ENCODE data around the gene PLA1A. TPM values are rescaled to one million over a fixed set of nuclear protein-coding genes. Genes with fewer than 3 reads are reported as not detected.

Gene PLA1A
- total RNA-seq, 3 donors from 2014 or later, result 0.59 to 4.9 (median 2.1) TPM

- DNase-seq (ENCODE audit: low spot score in 2 of 2), result no peak
- Histone ChIP-seq H3K36me3 (no peaks in the 10 kb centered on the region), H3K4me1 (no peaks in the 10 kb centered on the region), H3K4me3 (no peak overlapping the region), H3K27ac (no peak overlapping the region), H3K9me3 (no peaks in the 10 kb centered on the region), H3K27me3 (no peaks in the 10 kb centered on the region)
- TF ChIP-seq POLR2A (IDR thresholded peaks at IDR 0.05) (no peak), CTCF (IDR thresholded peaks at IDR 0.05) (no peak), POLR2AphosphoS5 (IDR thresholded peaks at IDR 0.05) (no peak)
- intact Hi-C loops (cut with DNase I; ENCODE audit: low total_unique reads), result no loop called here
Measured at GRCh38 chr3:119604878-119605277, 7.2 kb downstream of the PLA1A start.

GRCh38 chr3:119608405-119609000 is 10.8 kb downstream of the PLA1A start:
- Histone ChIP-seq H3K4me3 (no peak overlapping the region), H3K4me1 (no peaks in the 10 kb centered on the region), H3K36me3 (no peaks in the 10 kb centered on the region), H3K27ac (no peak overlapping the region), H3K27me3 (no peaks in the 10 kb centered on the region), H3K9me3 (no peaks in the 10 kb centered on the region)
- intact Hi-C loops (cut with DNase I; ENCODE audit: low total_unique reads), result no loop called here
- DNase-seq (ENCODE audit: low spot score in 2 of 2), result no peak
- TF ChIP-seq POLR2AphosphoS5 (IDR thresholded peaks at IDR 0.05) (no peak), POLR2A (IDR thresholded peaks at IDR 0.05) (no peak), CTCF (IDR thresholded peaks at IDR 0.05) (no peak)

GRCh38 chr3:119609301-119609700 is 11.6 kb downstream of the PLA1A start:
- no peak overlapping the region for H3K4me3 ChIP-seq
- no peak for DNase-seq (ENCODE audit: low spot score in 2 of 2)
- intact Hi-C loops (cut with DNase I; ENCODE audit: low total_unique reads), result no loop called here
- no peaks in the 10 kb centered on the region for H3K36me3 ChIP-seq
- TF ChIP-seq POLR2AphosphoS5 (IDR thresholded peaks at IDR 0.05), result no peak
- TF ChIP-seq CTCF (IDR thresholded peaks at IDR 0.05), result no peak
- TF ChIP-seq POLR2A (IDR thresholded peaks at IDR 0.05), result no peak
- H3K9me3 ChIP-seq, result no peaks in the 10 kb centered on the region
- H3K27ac ChIP-seq, result no peak overlapping the region
- no peaks in the 10 kb centered on the region for H3K4me1 ChIP-seq
- H3K27me3 ChIP-seq, result no peaks in the 10 kb centered on the region

- no peak for DNase-seq (ENCODE audit: low spot score in 2 of 2)
- no peak for TF ChIP-seq CTCF (IDR thresholded peaks at IDR 0.05)
- TF ChIP-seq POLR2AphosphoS5 (IDR thresholded peaks at IDR 0.05), result no peak
- no peak for TF ChIP-seq POLR2A (IDR thresholded peaks at IDR 0.05)
- intact Hi-C loops (cut with DNase I; ENCODE audit: low total_unique reads), result no loop called here
- H3K4me1 ChIP-seq, result no peaks in the 10 kb centered on the region
- H3K27me3 ChIP-seq, result no peaks in the 10 kb centered on the region
- H3K27ac ChIP-seq, result no peak overlapping the region
- no peaks in the 10 kb centered on the region for H3K36me3 ChIP-seq
- no peaks in the 10 kb centered on the region for H3K9me3 ChIP-seq
- no peak overlapping the region for H3K4me3 ChIP-seq
Measured at GRCh38 chr3:119611664-119612063, 14.0 kb downstream of the PLA1A start.

GRCh38 chr3:119613201-119613600 is 15.5 kb downstream of the PLA1A start:
- H3K27ac ChIP-seq, result no peak overlapping the region
- no peak for TF ChIP-seq POLR2AphosphoS5 (IDR thresholded peaks at IDR 0.05)
- TF ChIP-seq CTCF (IDR thresholded peaks at IDR 0.05), result no peak
- no peak for TF ChIP-seq POLR2A (IDR thresholded peaks at IDR 0.05)
- intact Hi-C loops (cut with DNase I; ENCODE audit: low total_unique reads), result no loop called here
- no peaks in the 10 kb centered on the region for H3K27me3 ChIP-seq
- no peak overlapping the region for H3K4me3 ChIP-seq
- H3K9me3 ChIP-seq, result no peaks in the 10 kb centered on the region
- no peaks in the 10 kb centered on the region for H3K4me1 ChIP-seq
- H3K36me3 ChIP-seq, result no peaks in the 10 kb centered on the region
- no peak for DNase-seq (ENCODE audit: low spot score in 2 of 2)
